Nephron (organoid): ENCODE results near the gene TLR6.

ENCODE experiments used
- H3K27ac Mint-ChIP-seq, 3 experiments: 2 replicates each; pipeline ENCODE4 v1.8.0; 2020; ENCODE audit warnings: mixed read lengths in 3 of 3, mild to moderate bottlenecking in 2 of 3, moderate library complexity in 1 of 3
- H3K27me3 Mint-ChIP-seq: 2 replicates; pipeline ENCODE4 v1.8.0; 2021; ENCODE audit warnings: low read depth, mild to moderate bottlenecking, moderate library complexity, mixed read lengths
- H3K36me3 Mint-ChIP-seq: 2 replicates; pipeline ENCODE4 v1.8.0; 2020; ENCODE audit warnings: low read depth, mixed read lengths
- H3K4me1 Mint-ChIP-seq: 2 replicates; pipeline ENCODE4 v1.8.0; 2020; ENCODE audit warnings: mixed read lengths
- H3K4me3 Mint-ChIP-seq, 3 experiments: 2 replicates each; pipeline ENCODE4 v1.8.0; 2020; ENCODE audit warnings: mild to moderate bottlenecking in 3 of 3, mixed read lengths in 3 of 3, moderate library complexity in 2 of 3
- H3K9me3 Mint-ChIP-seq: 2 replicates; pipeline ENCODE4 v1.8.0; 2020; ENCODE audit warnings: mixed read lengths
- TF ChIP-seq, protein P1 (sequence below), 3 experiments: fragments of 200-600 bp; sonication (generic); IDR thresholded peaks; one replicate each; pipeline ENCODE4 v1.5.0; 2021; ENCODE audit warnings: antibody characterized with exemption in 3 of 3; ENCODE audit not compliant: unreplicated experiment in 3 of 3

The TLR6 gene

DNA sequence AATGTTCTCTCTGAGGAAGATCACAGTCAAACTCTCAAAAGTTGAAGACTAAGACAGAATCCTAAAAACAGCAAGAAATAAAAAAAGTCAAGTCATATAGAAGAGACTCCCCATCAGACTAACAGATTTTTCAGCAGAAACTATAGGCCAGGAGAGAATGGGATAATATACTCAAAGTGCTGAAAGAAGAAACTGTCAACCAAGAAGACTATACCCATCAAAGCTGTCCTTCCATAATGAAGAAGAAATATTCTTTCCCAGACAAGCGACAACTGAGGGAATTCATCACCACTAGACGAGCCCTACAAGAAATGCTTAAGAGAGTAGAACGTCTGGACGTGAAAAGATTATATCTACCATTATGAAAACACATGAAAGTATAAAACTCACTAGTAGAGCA, 22.0 kb downstream of the TLR6 start:
- no peak overlapping the region for H3K4me3 Mint-ChIP-seq
- no peaks in the 10 kb centered on the region for H3K4me1 Mint-ChIP-seq
- H3K27me3 Mint-ChIP-seq, result no peaks in the 10 kb centered on the region
- TF ChIP-seq, protein P1, sequence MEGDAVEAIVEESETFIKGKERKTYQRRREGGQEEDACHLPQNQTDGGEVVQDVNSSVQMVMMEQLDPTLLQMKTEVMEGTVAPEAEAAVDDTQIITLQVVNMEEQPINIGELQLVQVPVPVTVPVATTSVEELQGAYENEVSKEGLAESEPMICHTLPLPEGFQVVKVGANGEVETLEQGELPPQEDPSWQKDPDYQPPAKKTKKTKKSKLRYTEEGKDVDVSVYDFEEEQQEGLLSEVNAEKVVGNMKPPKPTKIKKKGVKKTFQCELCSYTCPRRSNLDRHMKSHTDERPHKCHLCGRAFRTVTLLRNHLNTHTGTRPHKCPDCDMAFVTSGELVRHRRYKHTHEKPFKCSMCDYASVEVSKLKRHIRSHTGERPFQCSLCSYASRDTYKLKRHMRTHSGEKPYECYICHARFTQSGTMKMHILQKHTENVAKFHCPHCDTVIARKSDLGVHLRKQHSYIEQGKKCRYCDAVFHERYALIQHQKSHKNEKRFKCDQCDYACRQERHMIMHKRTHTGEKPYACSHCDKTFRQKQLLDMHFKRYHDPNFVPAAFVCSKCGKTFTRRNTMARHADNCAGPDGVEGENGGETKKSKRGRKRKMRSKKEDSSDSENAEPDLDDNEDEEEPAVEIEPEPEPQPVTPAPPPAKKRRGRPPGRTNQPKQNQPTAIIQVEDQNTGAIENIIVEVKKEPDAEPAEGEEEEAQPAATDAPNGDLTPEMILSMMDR (IDR thresholded peaks at IDR 0.05; ENCODE audit: unreplicated experiment in 3 of 3), result no peak
- peaks cover 31% of the 10 kb centered on the region for H3K9me3 Mint-ChIP-seq
- H3K36me3 Mint-ChIP-seq, result no peaks in the 10 kb centered on the region
- H3K27ac Mint-ChIP-seq, result no peak overlapping the region

DNA sequence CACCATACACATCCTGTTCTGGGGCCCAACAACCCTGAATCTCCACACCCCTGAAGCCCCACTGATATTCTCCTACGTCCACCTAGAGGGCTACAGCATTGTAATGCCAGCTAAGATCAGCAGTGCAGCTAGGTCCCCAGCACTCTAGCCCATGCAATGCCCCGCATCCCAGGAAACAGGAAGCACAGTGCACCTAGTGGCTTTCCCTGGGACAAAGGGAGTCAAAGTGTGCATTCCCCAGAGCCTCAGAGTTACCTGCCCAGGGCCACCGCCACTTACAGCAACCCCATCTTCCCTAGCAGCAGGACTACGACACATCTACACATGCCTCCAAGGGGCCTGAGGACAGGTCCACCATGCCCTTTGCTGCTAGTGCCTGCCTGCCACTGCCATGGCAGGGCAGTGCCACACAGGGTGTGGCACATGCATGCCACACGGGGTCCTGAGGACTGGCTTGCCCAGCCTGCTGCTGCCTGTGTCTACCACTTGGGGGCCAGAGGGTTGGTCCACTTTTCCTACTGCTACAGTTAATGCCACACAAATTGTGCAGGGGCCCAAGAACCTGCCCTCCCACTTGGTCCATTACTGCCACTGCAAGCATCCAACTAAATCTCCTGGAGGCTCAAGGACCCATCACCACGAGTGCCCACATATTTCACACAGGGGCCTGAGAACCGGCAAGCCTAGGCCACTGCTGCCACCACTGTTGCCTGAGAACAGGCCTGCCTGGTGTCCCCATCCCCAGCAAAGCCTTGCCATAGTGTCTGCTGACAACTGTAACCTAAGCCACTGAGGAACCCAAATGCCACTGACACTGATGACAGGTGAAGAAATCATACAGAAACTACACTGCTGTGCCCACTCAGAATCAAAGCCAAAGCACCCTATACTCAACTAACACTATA, 23.7 kb downstream of the TLR6 start:
- Mint-ChIP-seq H3K9me3 (peaks cover 31% of the 10 kb centered on the region), H3K4me3 (no peak overlapping the region), H3K27me3 (no peaks in the 10 kb centered on the region), H3K27ac (no peak overlapping the region), H3K4me1 (no peaks in the 10 kb centered on the region), H3K36me3 (no peaks in the 10 kb centered on the region)
- TF ChIP-seq, protein P1 (IDR thresholded peaks at IDR 0.05; ENCODE audit: unreplicated experiment in 3 of 3), result no peak

DNA sequence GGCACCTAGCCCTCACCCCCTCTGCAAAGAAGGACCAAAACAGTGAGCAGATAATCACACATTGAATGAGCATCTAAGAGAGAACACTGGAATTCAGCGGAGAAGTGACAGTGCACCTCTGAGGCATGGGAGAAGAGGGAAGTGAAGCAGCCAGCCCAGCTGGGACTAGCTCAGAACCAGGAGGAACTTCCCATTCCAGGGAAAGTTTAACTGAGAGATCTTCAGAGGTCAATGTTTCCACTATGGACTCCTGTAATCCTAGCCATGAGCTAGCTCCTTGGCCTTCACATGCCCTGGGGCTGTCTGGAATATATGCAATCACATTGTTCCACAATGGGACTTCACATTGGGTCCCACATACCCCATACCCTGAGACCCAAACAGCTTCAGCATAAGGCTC, 24.4 kb downstream of the TLR6 start:
- Mint-ChIP-seq H3K4me3 (no peak overlapping the region), H3K27ac (no peak overlapping the region), H3K27me3 (no peaks in the 10 kb centered on the region), H3K4me1 (no peaks in the 10 kb centered on the region), H3K36me3 (no peaks in the 10 kb centered on the region), H3K9me3 (peaks cover 26% of the 10 kb centered on the region)
- TF ChIP-seq, protein P1 (IDR thresholded peaks at IDR 0.05; ENCODE audit: unreplicated experiment in 3 of 3), result no peak

GRCh38 chr4:38831653-38832052, 25.0 kb downstream of the TLR6 start:
- no peak overlapping the region for H3K27ac Mint-ChIP-seq
- H3K4me3 Mint-ChIP-seq, result no peak overlapping the region
- no peaks in the 10 kb centered on the region for H3K36me3 Mint-ChIP-seq
- TF ChIP-seq, protein P1 (IDR thresholded peaks at IDR 0.05; ENCODE audit: unreplicated experiment in 3 of 3), result no peak
- no peaks in the 10 kb centered on the region for H3K4me1 Mint-ChIP-seq
- peaks cover 26% of the 10 kb centered on the region for H3K9me3 Mint-ChIP-seq
- no peaks in the 10 kb centered on the region for H3K27me3 Mint-ChIP-seq

GRCh38 chr4:38829237-38829636, 27.4 kb downstream of the TLR6 start:
- no peak overlapping the region for H3K4me3 Mint-ChIP-seq
- TF ChIP-seq, protein P1 (IDR thresholded peaks at IDR 0.05; ENCODE audit: unreplicated experiment in 3 of 3), result no peak
- no peaks in the 10 kb centered on the region for H3K36me3 Mint-ChIP-seq
- H3K9me3 Mint-ChIP-seq, result peaks cover 11% of the 10 kb centered on the region
- no peaks in the 10 kb centered on the region for H3K4me1 Mint-ChIP-seq
- H3K27me3 Mint-ChIP-seq, result no peaks in the 10 kb centered on the region
- H3K27ac Mint-ChIP-seq, result no peak overlapping the region

- Mint-ChIP-seq H3K27me3 (no peaks in the 10 kb centered on the region), H3K4me1 (no peaks in the 10 kb centered on the region), H3K36me3 (no peaks in the 10 kb centered on the region), H3K9me3 (peaks cover 9% of the 10 kb centered on the region), H3K4me3 (no peak overlapping the region), H3K27ac (no peak overlapping the region)
- TF ChIP-seq, protein P1 (IDR thresholded peaks at IDR 0.05; ENCODE audit: unreplicated experiment in 3 of 3), result no peak
Measured at GRCh38 chr4:38823766-38824165, 32.9 kb downstream of the TLR6 start.
